NCI-H128 (cell line): Measurements from ENCODE around the gene ACIN1.

Experiments used
- DNase-seq: peaks from one replicate; lab custom pipeline; 2025; ENCODE audit not compliant: unreplicated experiment; lab: John Stamatoyannopoulos, UW

Gene ACIN1, protein sequence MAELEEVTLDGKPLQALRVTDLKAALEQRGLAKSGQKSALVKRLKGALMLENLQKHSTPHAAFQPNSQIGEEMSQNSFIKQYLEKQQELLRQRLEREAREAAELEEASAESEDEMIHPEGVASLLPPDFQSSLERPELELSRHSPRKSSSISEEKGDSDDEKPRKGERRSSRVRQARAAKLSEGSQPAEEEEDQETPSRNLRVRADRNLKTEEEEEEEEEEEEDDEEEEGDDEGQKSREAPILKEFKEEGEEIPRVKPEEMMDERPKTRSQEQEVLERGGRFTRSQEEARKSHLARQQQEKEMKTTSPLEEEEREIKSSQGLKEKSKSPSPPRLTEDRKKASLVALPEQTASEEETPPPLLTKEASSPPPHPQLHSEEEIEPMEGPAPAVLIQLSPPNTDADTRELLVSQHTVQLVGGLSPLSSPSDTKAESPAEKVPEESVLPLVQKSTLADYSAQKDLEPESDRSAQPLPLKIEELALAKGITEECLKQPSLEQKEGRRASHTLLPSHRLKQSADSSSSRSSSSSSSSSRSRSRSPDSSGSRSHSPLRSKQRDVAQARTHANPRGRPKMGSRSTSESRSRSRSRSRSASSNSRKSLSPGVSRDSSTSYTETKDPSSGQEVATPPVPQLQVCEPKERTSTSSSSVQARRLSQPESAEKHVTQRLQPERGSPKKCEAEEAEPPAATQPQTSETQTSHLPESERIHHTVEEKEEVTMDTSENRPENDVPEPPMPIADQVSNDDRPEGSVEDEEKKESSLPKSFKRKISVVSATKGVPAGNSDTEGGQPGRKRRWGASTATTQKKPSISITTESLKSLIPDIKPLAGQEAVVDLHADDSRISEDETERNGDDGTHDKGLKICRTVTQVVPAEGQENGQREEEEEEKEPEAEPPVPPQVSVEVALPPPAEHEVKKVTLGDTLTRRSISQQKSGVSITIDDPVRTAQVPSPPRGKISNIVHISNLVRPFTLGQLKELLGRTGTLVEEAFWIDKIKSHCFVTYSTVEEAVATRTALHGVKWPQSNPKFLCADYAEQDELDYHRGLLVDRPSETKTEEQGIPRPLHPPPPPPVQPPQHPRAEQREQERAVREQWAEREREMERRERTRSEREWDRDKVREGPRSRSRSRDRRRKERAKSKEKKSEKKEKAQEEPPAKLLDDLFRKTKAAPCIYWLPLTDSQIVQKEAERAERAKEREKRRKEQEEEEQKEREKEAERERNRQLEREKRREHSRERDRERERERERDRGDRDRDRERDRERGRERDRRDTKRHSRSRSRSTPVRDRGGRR

DNA sequence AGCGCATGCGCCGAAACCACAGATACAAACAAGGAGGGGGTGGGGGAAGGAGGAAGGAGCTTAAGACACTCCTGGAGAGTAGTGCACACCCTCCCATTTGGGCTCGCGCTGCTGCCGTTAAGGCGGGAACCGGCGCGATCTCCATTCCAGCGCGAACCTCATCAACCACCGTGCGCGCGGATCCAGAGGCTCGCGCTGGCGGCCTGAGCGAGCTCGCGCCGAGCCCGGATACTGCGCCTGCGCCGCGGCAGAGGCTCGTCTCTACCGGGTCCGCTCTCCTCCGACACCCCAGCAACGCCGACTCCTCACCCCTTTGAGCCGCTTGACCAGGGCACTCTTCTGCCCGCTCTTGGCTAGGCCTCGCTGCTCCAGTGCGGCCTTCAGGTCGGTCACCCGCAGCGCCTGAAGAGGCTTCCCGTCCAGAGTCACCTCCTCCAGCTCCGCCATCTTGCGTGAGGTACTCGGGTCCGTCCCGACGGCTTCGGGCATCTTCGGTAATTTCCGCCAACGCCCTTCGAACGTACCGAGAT is at the start of gene ACIN1:
TSS of gene ACIN1 (minus strand) at position 471 of the 530 bp plus-strand sequence. CDS start at position 447, 24 bp downstream.
- DNase-seq = no peak

DNA sequence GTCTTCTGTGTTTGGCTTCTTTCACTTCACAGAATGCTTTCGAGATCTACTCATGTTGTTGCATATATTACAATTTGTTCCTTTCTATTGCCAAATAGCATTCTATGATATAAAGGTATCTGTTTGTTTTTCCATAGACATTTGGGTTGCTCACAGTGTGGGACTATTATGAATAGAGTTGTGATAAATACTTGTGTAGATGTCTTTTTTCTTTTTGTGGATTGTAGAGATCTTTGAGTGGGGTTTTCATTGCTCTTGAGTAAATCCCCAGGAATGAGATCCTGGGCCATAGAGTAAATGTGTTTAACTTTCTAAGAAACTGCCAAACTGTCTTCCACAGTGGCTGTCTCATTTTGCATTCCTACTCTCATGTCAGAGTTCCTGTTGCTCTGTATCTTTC is 49.0 kb upstream of the ACIN1 start:
- DNase-seq = no peak

DNA sequence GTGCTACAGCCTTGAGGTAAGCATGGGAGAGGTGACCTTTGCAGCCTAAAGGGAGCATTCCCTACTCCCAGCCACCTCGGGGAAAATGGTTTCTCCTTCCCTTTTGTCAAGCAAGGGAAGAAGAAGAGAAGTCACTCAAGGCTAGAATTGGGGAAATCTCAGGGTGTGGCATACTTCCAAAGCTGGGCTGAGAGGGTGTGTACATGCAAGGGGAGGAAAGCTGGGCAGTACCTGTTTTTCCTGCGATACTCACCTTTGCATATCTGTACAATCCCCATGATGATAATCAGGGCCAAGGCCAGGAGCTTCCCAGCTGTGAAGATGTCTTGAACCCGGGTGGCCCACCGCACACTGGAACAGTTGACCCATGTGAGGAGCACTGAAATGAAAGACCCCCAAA is 47.9 kb upstream of the ACIN1 start:
- no peak for DNase-seq

DNA sequence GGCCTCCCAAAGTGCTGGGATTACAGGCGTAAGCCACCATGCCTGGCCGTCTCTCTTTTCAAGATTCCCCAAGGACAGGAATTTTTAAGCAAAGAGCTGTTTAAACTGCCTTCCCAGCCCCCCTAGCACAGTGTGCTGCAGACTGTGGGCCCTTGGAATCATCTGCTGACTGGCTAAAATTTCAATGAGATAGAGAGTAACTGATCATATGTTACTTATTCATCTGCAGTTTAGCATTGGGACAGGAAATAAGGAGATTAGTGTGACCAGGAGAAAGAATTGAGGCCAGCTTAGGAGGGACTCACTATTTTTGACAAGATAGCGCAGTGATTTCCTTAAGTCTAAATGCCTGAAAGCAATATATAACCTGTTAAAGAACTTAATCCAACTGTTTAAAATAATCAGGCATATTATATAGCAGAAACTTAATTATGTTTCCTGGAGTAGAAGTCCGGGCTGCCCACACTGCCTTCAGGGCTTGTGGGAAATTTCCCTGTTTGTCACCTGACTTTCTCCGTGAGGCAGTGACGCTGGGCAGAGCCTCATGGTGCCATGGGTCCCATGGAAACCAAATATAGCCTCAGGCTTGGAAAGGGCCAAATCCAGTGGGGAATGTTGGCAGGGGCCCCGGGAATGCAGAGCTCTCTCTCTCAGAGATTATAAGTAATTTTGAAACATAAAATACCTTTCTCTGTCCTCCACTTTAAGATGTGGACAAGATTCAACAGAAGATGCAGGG is 46.9 kb upstream of the ACIN1 start:
- no peak for DNase-seq

DNA sequence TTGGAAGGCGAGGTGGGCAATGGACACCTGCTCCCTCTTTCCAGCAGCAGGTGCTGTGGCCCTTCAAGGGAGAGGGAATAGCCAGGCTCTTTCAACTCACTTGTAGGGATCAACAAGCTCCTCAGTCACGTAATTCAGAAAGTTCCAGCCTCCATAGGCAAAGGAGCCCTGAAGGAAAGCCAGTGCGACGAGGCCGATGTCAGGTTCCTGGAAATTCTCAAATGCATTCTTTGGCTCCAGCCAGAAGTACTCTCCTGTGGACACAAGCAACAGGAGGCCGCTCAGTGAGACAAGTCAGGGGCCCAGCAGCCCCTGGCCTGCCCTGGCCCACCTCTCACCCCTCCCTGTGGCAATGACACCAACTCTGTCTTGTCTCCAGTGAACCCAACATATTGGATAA is 45.4 kb upstream of the ACIN1 start:
- DNase-seq = no peak

DNA sequence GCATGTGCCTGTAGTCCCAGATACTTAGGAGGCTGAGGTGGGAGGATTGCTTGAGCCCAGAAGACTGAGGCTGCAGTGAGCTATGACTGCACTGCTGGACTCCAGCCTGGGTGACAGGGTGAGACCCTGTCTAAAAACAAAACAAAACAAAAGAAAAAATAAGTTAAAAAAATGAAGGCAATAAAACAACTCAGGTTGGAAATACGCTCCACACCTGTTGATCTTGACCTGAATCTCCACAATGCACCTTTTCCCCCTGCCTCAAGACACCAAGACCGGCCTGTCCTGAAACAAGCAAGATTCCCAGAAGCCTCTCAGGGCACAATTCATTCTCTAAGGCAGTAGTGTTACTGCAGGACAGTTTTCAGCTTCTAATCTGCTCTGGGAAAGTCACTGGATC is 44.9 kb upstream of the ACIN1 start:
- no peak for DNase-seq

DNA sequence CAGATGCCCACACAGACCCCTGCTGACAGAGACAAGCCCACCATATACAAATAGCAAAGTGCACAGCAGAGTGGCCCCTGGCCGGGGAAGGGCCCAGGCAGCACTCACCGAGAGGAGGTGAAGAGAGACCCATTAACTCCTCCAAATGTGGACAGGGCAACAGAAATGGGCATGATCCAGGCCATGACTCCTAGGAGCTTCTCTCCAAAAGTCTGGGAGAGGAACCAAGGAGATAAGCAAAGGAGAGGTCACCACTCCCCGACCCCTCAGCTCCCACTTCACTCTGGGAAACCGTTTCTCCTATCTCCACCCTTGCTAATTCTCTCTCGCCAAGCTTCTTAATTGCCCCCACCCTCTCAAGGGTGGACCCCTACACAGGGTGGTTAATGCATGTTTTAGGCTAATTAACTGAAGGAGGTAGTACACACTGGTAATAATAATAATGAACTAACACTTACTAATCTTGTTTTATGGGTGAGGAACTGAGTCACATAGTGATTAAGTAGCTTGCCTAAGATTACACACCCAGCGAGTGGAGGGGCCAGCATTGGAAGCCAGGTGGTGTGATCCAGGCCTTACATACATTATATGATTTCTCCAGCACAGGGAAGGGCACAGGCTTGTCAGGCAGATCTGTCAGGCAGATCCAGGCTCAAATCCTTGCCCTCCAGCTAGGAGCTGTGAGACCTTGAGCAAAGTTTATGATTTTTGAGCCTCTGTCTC is 43.0 kb upstream of the ACIN1 start:
- DNase-seq = no peak

DNA sequence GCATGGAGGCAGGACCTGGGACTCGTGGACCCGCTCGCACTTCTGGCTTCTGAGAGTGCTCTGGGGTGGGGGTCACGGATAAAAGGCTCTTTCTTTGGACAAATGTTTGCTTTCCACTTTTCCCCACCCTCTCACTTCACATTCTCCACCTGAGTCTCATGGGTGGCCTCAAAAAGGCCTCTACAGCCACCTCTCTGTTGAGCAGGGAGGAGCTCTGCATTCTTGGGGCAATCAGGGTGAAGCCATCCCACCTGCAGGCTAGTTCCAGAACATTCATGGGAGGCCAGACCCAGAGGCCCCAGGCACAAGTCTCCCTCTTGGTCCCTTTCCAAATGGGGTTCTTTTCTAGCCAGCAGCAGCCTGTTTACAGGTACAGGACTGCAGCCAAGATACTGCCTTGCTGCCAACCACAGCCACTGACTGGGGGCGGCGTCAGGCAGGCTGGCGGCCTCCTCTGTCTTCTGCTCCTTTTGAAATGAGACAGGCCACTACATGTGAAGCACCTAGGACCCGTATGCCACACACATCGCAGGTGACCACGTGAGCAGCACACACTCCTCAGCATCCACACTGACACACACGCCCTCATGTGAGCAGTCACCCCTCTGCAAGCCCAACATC is 42.4 kb upstream of the ACIN1 start:
- no peak for DNase-seq

DNA sequence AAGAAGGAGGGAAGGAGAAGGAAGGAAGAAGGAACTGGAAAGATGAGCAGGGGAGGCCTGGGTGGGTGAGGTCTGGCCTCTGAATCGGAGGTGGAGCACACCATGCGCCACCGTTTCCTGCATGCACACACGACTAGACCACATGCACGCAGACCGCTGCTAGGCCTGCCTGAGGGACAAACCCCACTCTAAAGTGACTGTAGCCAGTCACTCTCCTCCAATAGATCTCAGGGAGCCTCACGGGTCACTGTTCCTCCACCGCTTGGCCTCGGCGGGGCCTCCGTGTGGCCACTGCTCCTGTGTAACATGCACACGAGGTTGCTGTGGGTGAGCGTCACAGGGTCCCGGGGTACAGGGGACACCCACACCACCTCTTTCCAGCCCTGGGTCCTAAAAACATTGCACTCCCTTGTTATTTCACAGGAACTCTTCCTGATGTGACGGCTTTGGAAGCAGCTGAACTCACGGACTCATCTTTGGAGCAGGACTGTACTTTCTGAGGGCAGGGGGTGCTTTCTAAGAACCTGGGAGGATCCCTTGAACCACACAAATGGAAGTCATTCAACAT is 41.7 kb upstream of the ACIN1 start:
- DNase-seq = no peak

DNA sequence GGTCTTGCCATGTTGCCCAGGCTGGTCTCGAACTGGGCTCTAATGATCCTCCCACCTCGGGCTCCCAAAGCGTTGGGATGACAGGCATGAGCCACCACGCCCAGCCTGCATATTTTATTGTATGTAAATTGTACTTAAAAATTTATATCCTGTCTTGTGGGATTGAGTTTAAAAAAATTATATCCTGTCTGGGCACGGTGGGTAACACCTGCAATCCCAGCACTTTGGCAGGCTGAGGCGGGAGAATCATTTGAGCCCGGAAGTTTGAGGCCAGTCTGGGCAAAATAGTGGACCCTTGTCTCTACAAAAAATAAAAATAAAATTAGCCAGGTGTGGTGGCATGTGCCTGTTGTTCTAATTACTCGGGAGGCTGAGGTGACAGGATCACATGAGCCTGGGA is 38.0 kb upstream of the ACIN1 start:
- DNase-seq = no peak

DNA sequence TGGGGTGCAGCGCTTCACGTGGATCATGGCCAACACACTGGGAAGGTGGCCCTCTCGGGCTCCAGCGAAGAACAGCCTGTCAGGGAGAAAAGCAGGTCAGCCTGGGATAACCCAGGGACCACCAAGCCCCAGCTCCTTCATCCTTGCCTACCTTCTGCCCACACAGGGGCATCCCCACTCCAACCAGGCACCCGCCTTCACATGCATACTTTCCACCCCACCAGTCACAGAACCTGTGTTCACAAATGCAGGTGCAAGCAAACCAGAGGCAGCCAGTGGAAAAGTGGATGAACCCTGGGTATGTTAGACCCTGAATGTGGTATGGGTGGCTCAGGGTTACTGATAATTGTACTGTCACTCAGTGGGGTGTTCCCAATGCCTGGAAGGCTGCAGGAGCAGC is 36.5 kb upstream of the ACIN1 start:
- DNase-seq = no peak

DNA sequence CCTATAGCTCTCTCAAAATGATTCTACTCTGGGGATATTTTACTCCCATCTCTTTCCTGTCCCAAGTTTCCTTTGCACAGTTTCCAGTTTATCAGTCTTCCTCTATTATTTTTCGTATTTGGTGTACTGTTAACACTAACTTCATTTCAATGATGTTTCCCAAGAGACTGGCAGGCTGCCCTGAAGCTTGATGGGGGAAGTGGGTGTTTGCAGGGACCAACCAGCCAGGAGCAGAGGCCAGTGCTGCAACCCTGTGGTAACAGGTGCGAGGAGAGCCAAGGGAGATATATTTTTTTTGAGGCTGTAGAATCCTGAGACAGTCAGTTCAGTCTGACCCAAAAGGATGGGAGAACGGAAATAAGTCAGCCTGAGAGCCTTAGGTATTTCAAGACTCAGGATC is 35.9 kb upstream of the ACIN1 start:
- no peak for DNase-seq

DNA sequence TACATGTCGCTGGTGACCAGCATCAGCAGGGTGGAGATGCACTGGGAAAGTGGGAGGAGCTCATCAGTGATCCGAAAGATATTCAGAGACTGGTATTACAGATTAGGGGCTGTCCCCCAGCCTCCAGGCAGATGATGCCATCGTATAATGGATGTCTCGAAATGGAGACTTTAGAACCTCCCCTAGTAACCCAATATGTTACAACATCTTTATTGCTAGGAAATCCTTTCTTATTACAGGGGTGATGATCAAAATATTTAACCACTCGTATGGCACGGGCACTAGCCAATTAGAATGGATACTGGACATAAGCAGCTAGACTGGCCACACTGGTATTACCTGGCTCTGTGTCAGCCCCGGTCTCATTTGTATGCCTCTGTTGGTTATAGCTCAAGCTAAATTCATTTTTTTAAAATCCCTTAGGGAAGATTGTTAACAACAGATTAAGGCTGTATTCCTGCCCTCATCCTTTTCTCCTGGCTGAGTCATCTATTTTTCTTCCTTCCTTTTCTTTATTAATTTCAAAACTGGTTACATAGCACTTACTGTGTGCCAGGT is 34.9 kb upstream of the ACIN1 start:
- no peak for DNase-seq

DNA sequence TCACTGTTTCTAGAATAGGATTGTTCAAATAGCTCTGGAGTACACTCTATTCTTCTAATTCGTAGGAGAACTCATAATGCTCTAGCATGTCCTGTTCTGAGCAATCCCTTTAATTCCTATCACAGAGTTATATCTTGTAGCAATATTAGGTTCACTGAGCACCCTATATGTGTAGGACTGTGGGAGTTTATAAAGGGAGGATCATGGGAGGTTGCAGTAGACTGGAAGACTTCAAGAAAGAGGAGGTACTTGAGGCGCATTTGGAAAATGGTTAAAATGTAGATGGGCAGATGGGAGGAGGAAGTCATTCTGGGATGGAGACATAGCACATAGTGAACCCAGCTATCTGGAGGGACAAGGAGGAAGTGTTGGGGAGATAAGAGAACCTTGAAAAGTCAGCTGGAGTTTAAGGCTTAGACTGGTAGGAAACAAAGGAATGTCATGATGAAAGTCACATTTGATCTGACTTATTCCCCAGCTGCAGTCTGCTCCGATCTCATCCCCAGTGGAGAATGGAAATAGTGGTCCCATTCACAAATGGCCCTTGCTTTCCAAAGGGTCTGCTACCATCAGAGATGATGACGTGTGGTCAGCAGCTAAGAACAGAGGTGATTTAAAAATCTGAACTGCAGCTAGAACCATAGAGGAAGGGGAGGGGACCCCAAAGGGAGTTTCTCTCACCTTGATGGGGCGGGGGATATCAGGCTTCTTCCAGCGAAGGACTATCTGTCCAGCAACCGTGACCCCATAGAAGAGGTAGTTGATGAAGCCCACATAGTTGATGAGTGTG is 34.2 kb upstream of the ACIN1 start:
- no peak for DNase-seq

DNA sequence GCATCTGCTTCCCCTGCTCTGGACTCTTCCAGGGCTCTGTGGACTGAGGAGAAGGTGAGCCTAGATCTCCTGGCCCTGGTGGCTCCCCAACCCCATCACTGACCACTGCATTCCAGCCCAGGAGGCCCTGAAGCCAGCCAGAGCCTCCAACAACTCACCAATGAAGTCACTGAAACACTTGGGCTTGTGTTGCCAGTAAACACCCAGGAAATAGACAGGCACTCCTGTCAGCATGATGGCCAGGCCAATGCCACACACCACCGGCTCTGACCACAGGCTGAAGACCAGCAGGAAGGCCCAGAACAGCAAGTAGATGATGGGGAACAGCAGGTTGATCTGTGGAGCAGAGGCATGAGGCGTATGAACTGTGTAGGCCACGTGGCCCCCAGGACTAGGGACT is 32.9 kb upstream of the ACIN1 start:
- DNase-seq = no peak

DNA sequence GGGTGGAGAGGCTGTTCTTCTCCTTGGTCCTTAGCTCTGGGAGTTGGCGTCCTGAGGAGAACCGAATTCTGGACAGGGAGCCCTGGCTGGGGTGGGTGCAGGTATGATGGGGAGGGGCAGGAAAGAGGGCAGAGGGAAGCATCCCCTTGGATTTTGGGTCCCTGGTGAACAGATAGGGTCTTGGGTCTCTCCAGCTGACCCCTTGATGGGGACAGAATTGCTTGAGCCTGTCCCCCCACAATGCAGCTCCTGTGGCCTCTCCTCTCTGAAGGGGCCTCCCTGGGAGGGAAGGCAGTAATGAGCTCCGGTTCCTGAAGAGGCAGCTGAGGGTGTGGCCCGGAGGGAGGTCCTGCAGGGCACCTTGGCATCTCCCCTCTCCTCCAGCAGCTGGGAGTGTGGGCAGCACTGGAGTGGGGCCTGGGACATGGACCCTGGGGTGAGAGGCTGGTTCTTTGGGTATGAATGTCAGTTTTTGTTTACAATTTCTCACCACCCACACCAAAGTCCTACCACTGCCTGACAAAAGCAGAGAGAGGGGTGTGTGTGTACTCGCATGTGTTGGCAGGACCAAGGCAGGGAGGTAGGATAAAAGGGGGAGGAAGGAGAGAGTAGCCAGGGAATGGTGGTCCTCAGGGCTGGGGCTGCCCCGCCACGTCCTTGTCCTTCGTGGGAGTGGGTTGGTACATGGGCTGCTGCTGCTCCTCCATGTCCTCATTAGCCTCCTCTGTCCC is 31.8 kb upstream of the ACIN1 start:
- DNase-seq = no peak

DNA sequence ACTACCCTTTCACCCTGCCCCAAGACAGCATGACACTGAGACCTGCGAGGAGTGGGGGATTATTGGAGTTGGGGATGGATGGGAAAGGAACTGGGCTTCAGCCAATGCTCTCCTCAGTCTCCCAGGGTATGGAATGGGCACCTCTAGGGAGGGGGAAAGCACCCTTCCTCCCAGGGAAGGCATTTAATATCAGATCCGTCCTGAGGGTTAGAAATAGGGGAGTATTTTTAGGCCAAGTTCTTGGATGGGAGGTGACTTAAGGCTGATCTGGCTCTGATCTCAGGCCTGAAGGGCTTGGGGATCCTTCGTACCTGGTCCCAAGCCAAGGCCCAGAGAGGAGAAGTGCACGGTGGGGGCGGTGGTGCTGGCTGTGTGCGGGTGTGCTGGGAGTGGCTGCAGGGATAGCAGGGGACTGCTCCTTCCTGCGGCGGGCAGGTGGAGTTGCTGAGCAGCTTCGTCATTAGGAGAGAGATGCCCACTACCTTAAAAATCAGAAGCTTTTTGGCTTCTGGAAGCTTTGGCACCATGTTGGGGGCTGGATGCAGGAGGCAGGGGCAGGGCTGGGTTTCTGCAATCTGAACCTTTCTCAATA is 31.1 kb upstream of the ACIN1 start:
- DNase-seq = no peak
